ENCODE data around the gene REXO4. TPM values are rescaled to one million over a fixed set of nuclear protein-coding genes. Genes with fewer than 3 reads are reported as not detected.

REXO4 gene
- total RNA-seq, 2 donors from 2014 or later = 13.4 to 13.8 TPM

DNA sequence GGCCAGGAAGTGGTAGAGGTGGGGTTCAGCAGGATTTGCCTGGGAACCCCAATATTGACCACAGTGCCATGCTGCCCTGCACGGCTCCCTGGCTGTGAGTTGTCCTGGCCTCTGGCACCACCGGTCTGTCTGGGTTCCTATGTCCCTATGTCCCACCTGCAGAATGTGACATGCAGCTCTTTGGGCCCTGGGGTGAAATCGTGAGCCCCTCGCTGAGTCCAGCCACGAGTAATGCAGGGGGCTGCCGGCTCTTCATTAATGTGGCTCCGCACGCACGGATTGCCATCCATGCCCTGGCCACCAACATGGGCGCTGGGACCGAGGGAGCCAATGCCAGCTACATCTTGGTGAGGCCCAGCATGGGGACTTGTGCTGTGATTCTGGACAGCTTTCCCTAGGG, 39.9 kb upstream of the REXO4 start:
- H3K27me3 ChIP-seq = no peaks in the 10 kb centered on the region
- H3K36me3 ChIP-seq = no peaks in the 10 kb centered on the region
- DNase-seq (ENCODE audit: low spot score) = no peak
- TF ChIP-seq, protein P1, sequence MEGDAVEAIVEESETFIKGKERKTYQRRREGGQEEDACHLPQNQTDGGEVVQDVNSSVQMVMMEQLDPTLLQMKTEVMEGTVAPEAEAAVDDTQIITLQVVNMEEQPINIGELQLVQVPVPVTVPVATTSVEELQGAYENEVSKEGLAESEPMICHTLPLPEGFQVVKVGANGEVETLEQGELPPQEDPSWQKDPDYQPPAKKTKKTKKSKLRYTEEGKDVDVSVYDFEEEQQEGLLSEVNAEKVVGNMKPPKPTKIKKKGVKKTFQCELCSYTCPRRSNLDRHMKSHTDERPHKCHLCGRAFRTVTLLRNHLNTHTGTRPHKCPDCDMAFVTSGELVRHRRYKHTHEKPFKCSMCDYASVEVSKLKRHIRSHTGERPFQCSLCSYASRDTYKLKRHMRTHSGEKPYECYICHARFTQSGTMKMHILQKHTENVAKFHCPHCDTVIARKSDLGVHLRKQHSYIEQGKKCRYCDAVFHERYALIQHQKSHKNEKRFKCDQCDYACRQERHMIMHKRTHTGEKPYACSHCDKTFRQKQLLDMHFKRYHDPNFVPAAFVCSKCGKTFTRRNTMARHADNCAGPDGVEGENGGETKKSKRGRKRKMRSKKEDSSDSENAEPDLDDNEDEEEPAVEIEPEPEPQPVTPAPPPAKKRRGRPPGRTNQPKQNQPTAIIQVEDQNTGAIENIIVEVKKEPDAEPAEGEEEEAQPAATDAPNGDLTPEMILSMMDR (IDR thresholded peaks at IDR 0.05) = no peak
- no peak overlapping the region for H3K27ac ChIP-seq
- no peaks in the 10 kb centered on the region for H3K9me3 ChIP-seq
- peaks cover 0 to 19% of the 10 kb centered on the region in 2 donors for H3K4me1 ChIP-seq
- H3K4me3 ChIP-seq = no peak overlapping the region

GRCh38 chr9:133457233-133457632, 39.4 kb upstream of the REXO4 start:
- H3K4me1 ChIP-seq = peaks cover 0 to 19% of the 10 kb centered on the region in 2 donors
- no peak overlapping the region for H3K4me3 ChIP-seq
- H3K27ac ChIP-seq = no peak overlapping the region
- no peaks in the 10 kb centered on the region for H3K27me3 ChIP-seq
- DNase-seq (ENCODE audit: low spot score) = no peak
- TF ChIP-seq, protein P1 (IDR thresholded peaks at IDR 0.05) = no peak
- no peaks in the 10 kb centered on the region for H3K36me3 ChIP-seq
- no peaks in the 10 kb centered on the region for H3K9me3 ChIP-seq

DNA sequence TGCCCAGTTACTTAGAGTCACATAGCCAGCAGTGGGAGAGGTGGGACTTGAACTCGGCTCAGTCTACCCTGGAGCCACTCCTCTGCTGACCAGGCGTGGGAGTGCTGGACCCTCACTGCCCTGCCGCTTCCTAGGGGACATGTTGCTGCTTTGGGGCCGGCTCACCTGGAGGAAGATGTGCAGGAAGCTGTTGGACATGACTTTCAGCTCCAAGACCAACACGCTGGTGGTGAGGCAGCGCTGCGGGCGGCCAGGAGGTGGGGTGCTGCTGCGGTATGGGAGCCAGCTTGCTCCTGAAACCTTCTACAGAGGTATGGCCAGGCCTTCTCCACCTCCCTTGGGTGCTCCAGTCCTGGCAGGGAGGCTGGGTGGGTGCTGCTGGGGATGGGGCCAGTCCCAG, 38.6 kb upstream of the REXO4 start:
- Histone ChIP-seq H3K9me3 (no peaks in the 10 kb centered on the region), H3K36me3 (no peaks in the 10 kb centered on the region), H3K27ac (no peak overlapping the region), H3K4me1 (peaks cover 0 to 19% of the 10 kb centered on the region in 2 donors), H3K4me3 (no peak overlapping the region), H3K27me3 (no peaks in the 10 kb centered on the region)
- DNase-seq (ENCODE audit: low spot score) = no peak
- TF ChIP-seq, protein P1 (IDR thresholded peaks at IDR 0.05) = no peak

DNA sequence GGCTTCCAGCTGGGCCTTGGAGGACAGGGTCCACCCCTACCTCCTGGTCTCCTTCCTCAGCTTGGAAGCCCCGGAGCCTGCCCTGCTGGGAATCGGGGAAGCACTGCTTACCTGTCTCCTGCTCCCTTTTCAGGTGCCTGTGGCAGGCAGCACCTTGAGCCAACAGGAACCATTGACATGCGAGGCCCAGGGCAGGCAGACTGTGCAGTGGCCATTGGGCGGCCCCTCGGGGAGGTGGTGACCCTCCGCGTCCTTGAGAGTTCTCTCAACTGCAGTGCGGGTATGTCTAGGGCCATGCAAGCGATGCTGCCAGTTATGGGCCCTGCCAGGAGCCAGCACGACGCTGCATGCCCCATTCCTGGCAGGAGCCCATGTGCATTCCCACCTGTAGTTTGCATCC, 38.1 kb upstream of the REXO4 start:
- Histone ChIP-seq H3K4me1 (peaks cover 0 to 15% of the 10 kb centered on the region in 2 donors), H3K27me3 (no peaks in the 10 kb centered on the region), H3K36me3 (no peaks in the 10 kb centered on the region), H3K27ac (no peak overlapping the region), H3K4me3 (no peak overlapping the region), H3K9me3 (no peaks in the 10 kb centered on the region)
- TF ChIP-seq, protein P1 (IDR thresholded peaks at IDR 0.05) = no peak
- no peak for DNase-seq (ENCODE audit: low spot score)

GRCh38 chr9:133454943-133455673, 37.3 kb upstream of the REXO4 start:
- TF ChIP-seq, protein P1 (IDR thresholded peaks at IDR 0.05) = no peak
- Histone ChIP-seq H3K4me1 (peaks cover 0 to 7% of the 10 kb centered on the region in 2 donors), H3K27me3 (no peaks in the 10 kb centered on the region), H3K36me3 (no peaks in the 10 kb centered on the region), H3K4me3 (no peak overlapping the region), H3K9me3 (no peaks in the 10 kb centered on the region), H3K27ac (no peak overlapping the region)
- no peak for DNase-seq (ENCODE audit: low spot score)

GRCh38 chr9:133454325-133454724, 36.5 kb upstream of the REXO4 start:
- no peak overlapping the region for H3K4me3 ChIP-seq
- no peaks in the 10 kb centered on the region for H3K36me3 ChIP-seq
- TF ChIP-seq, protein P1 (IDR thresholded peaks at IDR 0.05) = no peak
- H3K9me3 ChIP-seq = no peaks in the 10 kb centered on the region
- DNase-seq (ENCODE audit: low spot score) = no peak
- H3K27ac ChIP-seq = no peak overlapping the region
- no peaks in the 10 kb centered on the region for H3K27me3 ChIP-seq
- H3K4me1 ChIP-seq = peaks cover 0 to 7% of the 10 kb centered on the region in 2 donors
